HG03439 (cell line): ENCODE measurements around the gene DNLZ.
"Not testable (repeated sequence)": the region's sequence is repeated elsewhere in the genome, so short reads cannot be mapped to it uniquely, and the experiment has no call there.

Experiments
- ATAC-seq: cut with Tn5 transposase; IDR thresholded peaks from one replicate; pipeline ENCODE4 v1.9.1; 2021; ENCODE audit warnings: mild to moderate bottlenecking, moderate library complexity; ENCODE audit not compliant: unreplicated experiment

Gene DNLZ

GRCh38 chr9:136363106-136363948, at the start of gene DNLZ:
DNLZ (minus strand) TSS chr9:136363744; CDS start chr9:136363714, 30 bp downstream.
- peak; percentile 70 for ATAC-seq

- ATAC-seq: no peak
These were observed 49.4 kb upstream of the DNLZ start for GRCh38 chr9:136412962-136413361.

- no peak for ATAC-seq
These were observed 47.8 kb upstream of the DNLZ start for GRCh38 chr9:136411378-136411777.

GRCh38 chr9:136410500-136411287, 47.1 kb upstream of the DNLZ start, which contains the start of the genes ENTR1 and PMPCA:
ENTR1 (minus strand) TSS chr9:136410614; CDS start chr9:136410397, 217 bp downstream.
PMPCA (plus strand) TSS chr9:136410658; CDS start chr9:136410669, 11 bp downstream.
- ATAC-seq: peak; percentile 74

GRCh38 chr9:136409557-136410455, 46.3 kb upstream of the DNLZ start:
- peak; percentile 18 for ATAC-seq

- ATAC-seq: no peak
These were observed 44.4 kb upstream of the DNLZ start for GRCh38 chr9:136407911-136408310.

GRCh38 chr9:136407061-136407460, 43.5 kb upstream of the DNLZ start:
- ATAC-seq: not testable (repeated sequence)

GRCh38 chr9:136405904-136406303, 42.4 kb upstream of the DNLZ start:
- ATAC-seq: not testable (repeated sequence)

GRCh38 chr9:136405481-136405880, 41.9 kb upstream of the DNLZ start:
- no peak for ATAC-seq

- no peak for ATAC-seq
These were observed 41.2 kb upstream of the DNLZ start for GRCh38 chr9:136404801-136405136.

GRCh38 chr9:136403915-136404800, 40.6 kb upstream of the DNLZ start:
- no peak for ATAC-seq

- peak; percentile 35 for ATAC-seq
These were observed 40.0 kb upstream of the DNLZ start for GRCh38 chr9:136403538-136403914.

- no peak for ATAC-seq
These were observed 38.5 kb upstream of the DNLZ start for GRCh38 chr9:136402067-136402466.

- no peak for ATAC-seq
These were observed 37.8 kb upstream of the DNLZ start for GRCh38 chr9:136401173-136401922.

- ATAC-seq: peak; percentile 61
These were observed 36.7 kb upstream of the DNLZ start, which contains the start of gene SNAPC4 for GRCh38 chr9:136400038-136400834. SNAPC4 (minus strand) TSS chr9:136400170; CDS start chr9:136398428, 1,742 bp downstream.

GRCh38 chr9:136399176-136400037, 35.9 kb upstream of the DNLZ start:
- peak; percentile 29 for ATAC-seq

GRCh38 chr9:136398286-136398685, 34.7 kb upstream of the DNLZ start:
- ATAC-seq: no peak
